HG03139 (cell line): ENCODE results near the gene ARHGEF18.
A peak's percentile ranks its signal among the peaks of the same experiment; 100 is the strongest.

Experiments used
- ATAC-seq: cut with Tn5 transposase; IDR thresholded peaks from one replicate; pipeline ENCODE4 v1.9.1; 2021; ENCODE audit not compliant: unreplicated experiment

The ARHGEF18 gene

DNA sequence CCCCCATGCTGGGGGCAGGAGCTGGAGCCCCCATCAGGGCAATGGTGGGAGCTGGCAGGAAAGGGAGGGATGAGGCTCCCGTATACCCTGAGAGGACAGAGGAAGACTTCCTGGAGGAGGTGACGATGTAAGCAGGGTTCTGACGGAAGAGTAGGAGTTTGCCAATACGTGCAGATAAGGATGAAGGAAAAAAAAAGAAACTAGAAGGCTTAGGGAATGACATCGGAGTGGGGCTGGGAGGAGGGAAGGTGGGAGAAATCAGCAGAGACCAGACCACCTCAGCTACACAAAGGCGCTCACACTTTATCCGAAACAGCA, 32.3 kb downstream of the ARHGEF18 start:
- ATAC-seq, result no peak

DNA sequence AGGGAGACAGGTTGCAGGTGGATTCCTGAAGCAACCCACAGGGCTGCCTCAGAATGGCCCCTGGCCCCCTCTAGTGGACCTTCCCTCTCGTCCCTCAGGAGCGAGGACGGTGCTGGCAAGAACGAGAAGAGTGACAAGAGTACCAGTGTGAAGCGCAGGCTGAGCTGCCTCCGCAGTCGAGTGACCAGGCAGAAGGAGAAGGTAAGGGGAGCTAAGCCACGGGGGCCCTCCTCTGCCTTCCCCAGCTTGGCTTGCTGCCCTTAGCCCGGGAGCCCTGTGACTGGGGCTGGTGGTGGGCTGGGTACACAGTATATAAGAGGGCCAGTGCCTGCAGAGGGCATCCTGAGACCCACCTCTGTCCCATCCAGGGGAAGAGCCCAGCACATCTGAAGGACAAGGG, 34.0 kb downstream of the ARHGEF18 start:
- no peak for ATAC-seq

DNA sequence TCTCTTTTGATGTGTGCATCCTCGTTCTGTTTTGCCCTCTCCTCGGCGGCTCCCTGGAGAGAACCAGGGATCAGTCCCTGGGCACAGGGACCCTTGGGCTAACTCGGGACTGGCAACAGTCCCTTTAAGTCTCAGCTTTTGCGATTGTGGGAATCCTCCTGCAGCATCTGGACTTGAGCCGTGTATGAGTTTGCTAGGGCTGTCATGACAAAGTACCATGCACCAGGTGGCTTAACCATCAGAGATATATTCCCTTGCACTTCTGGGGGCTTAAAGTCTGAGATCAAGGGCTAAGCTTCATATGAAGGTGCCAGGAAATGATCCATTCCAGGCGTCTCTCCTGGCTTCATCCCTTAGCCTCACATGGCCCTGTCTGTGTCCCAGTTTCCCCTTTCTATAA, 34.5 kb downstream of the ARHGEF18 start:
- ATAC-seq, result no peak

DNA sequence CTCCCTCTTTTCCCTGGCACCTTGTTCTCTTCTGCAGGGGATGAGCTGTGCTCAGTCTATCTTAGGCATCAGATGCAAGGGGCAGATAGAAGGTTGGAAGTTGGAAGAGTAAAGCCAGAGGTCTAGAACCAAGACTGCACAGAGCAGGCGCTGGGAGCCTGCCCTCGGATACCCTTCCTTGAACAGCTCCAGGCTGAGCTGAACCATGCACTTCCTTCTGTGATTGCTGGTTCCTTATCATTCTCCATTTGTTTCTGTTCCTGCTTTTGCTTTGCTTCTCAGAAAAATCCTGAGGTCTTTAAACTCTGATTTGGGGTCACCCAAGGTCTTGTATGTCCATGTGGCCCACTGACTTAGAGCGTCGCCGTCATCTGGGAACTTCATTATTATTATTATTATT, 36.3 kb downstream of the ARHGEF18 start:
- ATAC-seq, result no peak

DNA sequence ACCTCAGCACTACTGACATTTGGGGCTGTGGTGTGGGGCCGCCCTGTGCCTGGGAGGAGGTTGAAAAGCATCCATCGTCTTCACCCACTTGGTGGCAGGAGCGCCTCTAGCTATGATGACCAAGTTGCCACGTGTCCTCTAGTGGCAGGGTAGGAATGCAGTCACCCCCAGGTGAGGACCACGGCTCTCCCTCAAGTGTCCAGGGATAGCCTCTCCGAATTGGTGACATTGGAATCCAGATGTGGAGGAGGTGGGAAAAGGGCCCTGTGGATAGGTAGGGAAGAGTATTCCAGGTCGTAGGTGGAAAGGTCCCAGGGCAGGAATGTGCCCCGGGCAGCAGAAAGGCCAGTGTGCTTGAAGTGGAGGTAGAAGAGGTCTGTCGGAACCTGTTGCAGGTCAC, 37.6 kb downstream of the ARHGEF18 start:
- ATAC-seq, result no peak

DNA sequence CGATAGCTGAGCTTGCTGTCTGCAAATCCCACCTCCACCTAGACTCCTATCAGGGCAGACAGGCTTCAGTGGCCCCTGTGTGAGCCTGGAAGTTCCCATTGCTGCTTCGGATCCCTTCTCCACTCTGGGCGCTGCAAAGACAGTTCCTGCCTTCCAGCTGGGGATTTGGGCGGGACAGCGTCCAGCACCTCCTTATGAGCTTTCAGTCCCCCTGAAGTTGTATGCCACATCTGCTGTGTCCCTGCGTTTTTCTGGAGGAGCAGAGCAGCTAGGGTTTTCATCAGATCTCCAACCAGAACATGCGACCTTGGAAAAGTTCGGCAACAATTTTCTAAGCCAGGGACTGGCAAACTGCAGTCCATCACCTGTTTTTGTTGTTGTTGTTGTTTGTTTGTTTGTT, 38.0 kb downstream of the ARHGEF18 start:
- ATAC-seq, result no peak

DNA sequence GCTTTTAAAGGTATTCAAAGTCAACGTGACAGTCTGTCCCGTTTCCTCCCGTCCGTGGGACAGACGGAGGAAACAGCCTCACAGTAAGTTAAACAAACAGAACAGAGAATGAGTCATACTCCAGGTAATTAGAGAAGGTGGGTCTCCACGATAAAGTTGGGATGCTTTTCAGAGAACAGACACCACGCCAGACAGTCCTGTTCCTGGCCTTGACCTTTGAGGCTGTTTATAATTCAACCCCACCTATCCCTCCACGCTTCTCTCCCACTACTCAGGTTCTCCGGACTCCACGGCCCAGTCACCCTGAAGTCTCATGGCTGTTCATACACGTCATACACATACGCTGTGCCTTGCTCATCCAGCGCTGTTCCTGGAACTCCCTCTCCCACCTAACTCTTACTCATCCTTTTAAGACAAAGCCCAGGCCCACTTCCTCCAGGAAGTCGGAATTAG, 42.5 kb downstream of the ARHGEF18 start:
- no peak for ATAC-seq

DNA sequence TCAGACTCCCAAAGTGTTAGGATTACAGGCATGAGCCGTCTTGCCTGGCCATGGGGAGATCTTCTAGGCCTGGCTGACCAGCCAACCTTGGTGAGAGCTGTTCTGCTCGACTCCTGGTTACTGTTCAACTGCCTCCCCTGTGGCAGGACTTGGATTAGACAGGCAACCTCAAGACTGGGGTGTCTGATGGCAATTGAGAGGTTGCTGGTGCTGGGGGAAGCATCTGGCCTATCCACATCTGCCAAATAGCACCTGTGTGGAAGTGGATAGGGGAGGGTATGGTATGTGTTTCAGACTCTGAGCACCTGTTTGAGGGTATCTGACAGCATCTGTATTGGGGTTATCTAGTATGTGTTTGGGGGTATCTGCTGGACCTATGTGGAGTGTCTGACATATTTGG, 44.7 kb downstream of the ARHGEF18 start:
- no peak for ATAC-seq

DNA sequence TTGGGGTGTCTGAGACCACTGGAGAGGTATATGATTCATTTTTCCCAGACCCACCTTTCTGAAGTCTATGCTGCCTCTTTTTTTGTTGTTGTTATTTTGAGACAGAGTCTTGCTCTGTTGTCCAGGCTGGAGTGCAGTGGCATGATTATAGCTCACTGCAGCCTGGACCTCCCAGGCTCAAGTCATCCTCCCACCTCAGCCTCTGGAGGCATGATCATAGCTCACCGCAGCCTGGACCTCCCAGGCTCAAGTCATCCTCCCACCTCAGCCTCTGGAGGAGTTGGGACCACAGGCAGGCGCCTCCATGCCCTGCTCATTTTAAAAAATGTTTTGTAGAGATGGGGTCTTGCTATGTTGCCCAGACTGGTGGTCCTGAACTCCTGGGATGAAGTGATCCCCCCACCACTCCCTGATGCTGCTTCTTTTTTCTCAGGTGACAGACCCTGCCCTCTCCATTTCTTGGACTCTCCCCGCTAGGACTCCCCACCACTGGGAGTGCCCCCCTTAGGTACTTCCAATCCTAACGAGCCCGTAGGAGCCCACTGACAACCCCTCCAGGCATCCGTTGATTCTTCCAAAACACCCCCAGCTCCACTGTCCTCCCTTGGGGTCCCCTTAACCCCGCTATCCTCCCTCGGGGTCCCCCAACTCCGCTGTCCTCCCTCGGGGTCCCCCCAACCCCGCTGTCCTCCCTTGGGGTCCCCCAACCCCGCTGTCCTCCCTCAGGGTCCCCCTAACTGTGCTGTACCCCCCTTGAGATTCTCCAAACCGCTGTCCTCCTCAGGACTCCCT, 45.4 kb downstream of the ARHGEF18 start:
- no peak for ATAC-seq

DNA sequence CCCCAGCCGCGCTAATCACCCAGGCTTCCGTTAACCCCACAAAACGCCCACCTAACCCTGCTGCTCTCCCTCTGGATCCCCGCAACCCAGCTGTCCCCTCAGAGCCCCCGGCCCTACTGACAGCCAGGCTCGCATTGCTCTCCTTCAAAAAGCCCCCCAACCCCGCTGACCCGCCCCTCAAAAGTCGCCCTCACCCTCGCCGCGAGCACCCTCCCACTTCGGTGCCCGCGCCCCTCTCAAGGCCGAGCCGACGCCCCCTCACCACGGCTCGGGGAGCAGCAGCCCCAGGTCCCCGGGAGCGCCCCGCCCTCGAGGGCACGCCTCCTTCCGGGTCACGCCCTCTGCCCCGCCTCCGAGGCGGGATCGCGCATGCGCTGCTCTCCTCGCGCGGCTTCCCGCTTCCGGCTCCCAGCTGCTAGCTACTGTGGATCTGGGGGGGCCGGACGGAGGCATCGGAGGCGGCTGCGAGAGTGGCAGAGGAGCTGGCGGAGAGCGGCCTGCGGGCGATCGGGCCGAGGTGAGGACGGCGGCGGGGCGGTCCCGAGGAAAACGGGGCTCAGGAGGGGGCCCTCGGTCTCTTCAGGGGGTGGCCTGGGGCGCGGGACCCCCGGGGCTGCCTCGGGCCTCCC, 46.1 kb downstream of the ARHGEF18 start:
- ATAC-seq, result peak; percentile 57

DNA sequence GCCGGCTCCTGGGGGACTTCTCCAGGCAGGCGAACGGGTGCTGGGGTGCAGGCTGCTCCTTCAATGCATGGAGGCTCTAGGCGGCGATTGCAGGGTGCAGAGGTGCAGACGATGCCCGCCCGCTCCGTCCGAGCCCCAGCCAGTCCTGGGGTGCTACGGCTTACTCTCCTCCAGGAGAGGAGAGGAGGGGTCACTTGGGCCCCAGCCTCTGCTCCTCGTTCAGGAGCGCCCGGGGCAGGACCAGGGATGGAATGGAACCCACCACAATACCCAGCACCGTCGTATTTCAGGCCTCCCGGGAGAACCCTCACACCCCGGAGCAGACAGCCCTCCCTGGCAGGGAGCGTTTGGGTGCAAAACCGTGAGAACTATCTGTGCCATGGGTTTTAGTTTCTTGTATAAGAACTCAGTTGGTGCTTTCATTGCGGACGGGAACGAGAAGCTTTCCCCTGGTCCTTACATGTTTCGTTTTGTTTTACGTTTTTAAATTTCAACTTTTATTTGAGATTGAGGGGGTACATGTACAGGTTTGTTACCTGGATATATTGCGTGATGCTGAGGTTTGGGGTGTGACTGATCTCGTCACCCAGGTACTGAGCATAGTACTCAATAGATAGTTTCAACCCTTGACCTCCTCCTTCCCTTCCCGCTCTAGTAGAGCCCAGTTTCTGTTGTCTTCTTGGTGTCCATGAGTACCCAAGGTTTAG, 46.8 kb downstream of the ARHGEF18 start:
- ATAC-seq, result no peak

DNA sequence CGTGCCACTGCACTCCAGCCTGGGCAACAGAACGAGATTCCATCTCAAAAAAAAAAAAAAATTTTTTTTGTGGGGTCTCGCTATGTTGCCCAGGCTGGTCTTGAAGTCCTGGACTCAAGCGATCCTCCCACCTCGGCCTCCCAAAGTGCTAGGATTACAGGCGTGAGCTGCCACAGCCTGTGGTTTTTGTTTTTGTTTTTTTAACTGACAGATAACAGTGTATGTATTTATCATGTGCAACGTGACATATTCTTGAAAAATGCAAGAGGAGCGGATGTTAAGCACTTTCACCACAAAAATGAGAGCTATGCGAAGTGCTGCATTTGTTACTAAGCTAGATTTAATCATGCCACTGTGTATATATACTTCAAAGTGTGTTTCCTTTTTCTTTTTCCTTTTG, 49.0 kb downstream of the ARHGEF18 start:
- no peak for ATAC-seq
